OCI-LY7 (cell line): ENCODE results near the gene LRCOL1. TPM values are rescaled to one million over a fixed set of nuclear protein-coding genes. Genes with fewer than 3 reads are reported as not detected.

ENCODE experiments used
- BruUV-seq: library from RNA; stranded (reverse); fragments of 400-500 nt; replicated peaks from 2 replicates; lab custom pipeline; 2021; lab: Mats Ljungman, UMichigan
- CTCF ChIA-PET: fragments of 300-600 bp; sonication (Branson Sonifier 250); formaldehyde crosslinking; loops from one replicate; lab custom pipeline; 2022; ENCODE audit warnings: antibody characterized with exemption; ENCODE audit not compliant: unreplicated experiment; lab: Charles Lee
- POLR2A ChIA-PET: fragments of 300-600 bp; sonication (Branson Sonifier 250); formaldehyde crosslinking; loops from one replicate; lab custom pipeline; 2022; ENCODE audit warnings: antibody characterized with exemption; lab: Charles Lee
- DNase-seq: peaks from one replicate; pipeline ENCODE4 v3.0.0-alpha.2; 2015; ENCODE audit warnings: low spot score
- H2AFZ ChIP-seq: fragments of 200-600 bp; sonication (generic), shearing (Covaris generic); 2 replicates; pipeline ENCODE4 v1.6.1; 2014; ENCODE audit warnings: mild to moderate bottlenecking, antibody characterized with exemption, low read length, moderate library complexity
- H3K27ac ChIP-seq: fragments of 200-600 bp; sonication (generic); 2 replicates; pipeline ENCODE4 v1.5.1; 2014; ENCODE audit warnings: mixed run types, low read depth, mild to moderate bottlenecking, moderate library complexity, low read length, inconsistent platforms; ENCODE audit not compliant: poor library complexity, severe bottlenecking
- H3K36me3 ChIP-seq: fragments of 200-600 bp; sonication (generic); 2 replicates; pipeline ENCODE4 v1.6.1; 2014; ENCODE audit warnings: mild to moderate bottlenecking, antibody characterized with exemption, low read length, moderate library complexity, mixed read lengths; ENCODE audit not compliant: insufficient read depth
- H3K4me1 ChIP-seq: fragments of 200-600 bp; sonication (generic); 2 replicates; pipeline ENCODE4 v1.5.1; 2014; ENCODE audit warnings: mild to moderate bottlenecking, low read length; ENCODE audit not compliant: insufficient read depth, poor library complexity, severe bottlenecking
- H3K4me2 ChIP-seq: fragments of 200-600 bp; sonication (generic); 2 replicates; pipeline ENCODE4 v1.6.1; 2014; ENCODE audit warnings: mild to moderate bottlenecking, low read length
- H3K4me3 ChIP-seq: fragments of 200-600 bp; sonication (generic); 2 replicates; pipeline ENCODE4 v1.5.1; 2014; ENCODE audit warnings: mild to moderate bottlenecking, low read depth, low read length; ENCODE audit not compliant: poor library complexity, severe bottlenecking
- H3K79me2 ChIP-seq: fragments of 200-600 bp; sonication (generic); 2 replicates; pipeline ENCODE4 v1.6.1; 2016; ENCODE audit warnings: low read depth, mild to moderate bottlenecking, low read length, moderate library complexity, mixed read lengths; ENCODE audit not compliant: insufficient read depth
- H3K9me2 ChIP-seq: fragments of 200-600 bp; sonication (generic); 2 replicates; pipeline ENCODE4 v1.6.1; 2016; ENCODE audit warnings: mild to moderate bottlenecking, low read length, mixed read lengths; ENCODE audit not compliant: insufficient read depth
- H3K9me3 ChIP-seq: fragments of 200-600 bp; sonication (generic); 2 replicates; pipeline ENCODE4 v1.6.1; 2014; ENCODE audit warnings: mild to moderate bottlenecking, mixed run types, low read length, mixed read lengths
- H4K20me1 ChIP-seq: fragments of 200-600 bp; sonication (generic); 2 replicates; pipeline ENCODE4 v1.6.1; 2014; ENCODE audit warnings: mild to moderate bottlenecking, antibody characterized with exemption, low read length, moderate library complexity, mixed read lengths; ENCODE audit not compliant: insufficient read depth
- EZH2phosphoT487 ChIP-seq: fragments of 200-600 bp; sonication (generic); IDR thresholded peaks from 2 replicates; pipeline ENCODE4 v1.6.1; 2018; ENCODE audit warnings: low read depth, borderline replicate concordance, mild to moderate bottlenecking, mixed run types, antibody characterized with exemption, low read length, moderate library complexity, mixed read lengths
- intact Hi-C: fragments of 100-400 bp; cut with micrococcal nuclease; formaldehyde crosslinking; loops from one replicate; pipeline ENCODE4 v1.10.0; 2022; ENCODE audit not compliant: unreplicated experiment
- total RNA-seq, 2 experiments: library from RNA; depleted of rRNA in 1 of 2; stranded (reverse); fragments of >200 nt in 1 of 2; shearing (Covaris generic) in 1 of 2; gene quantifications; 2 replicates each; pipeline ENCODE4 v1.2.3, GENCODE V29; 2014 to 2022
- TF ChIP-seq, protein P1 (sequence below): fragments of 200-600 bp; sonication (generic); conservative IDR thresholded peaks from 2 replicates; pipeline ENCODE4 v1.5.1; 2014; ENCODE audit warnings: mild to moderate bottlenecking, antibody characterized with exemption, low read length, moderate library complexity, mixed read lengths

Gene LRCOL1
- total RNA-seq, 2 experiments from 2014 or later, result not detected

DNA sequence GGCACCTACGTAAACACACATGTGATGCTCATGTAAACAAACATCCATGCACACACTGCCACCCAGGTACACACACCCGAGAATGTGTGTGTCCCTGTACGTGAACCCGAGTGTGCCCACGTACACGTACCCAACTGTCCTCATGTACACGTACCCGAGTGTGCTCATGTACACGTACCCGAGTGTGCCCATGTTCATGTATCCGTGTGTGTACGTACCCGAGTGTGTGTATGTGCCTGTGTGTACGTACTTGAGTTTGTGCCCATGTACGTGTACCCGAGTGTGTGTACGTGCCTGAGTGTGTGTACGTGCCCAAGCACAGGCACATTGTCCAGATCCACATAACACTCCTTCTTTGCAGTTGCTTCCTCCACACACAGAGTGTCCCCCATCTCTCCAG, 45.0 kb downstream of the LRCOL1 start:
- Histone ChIP-seq H3K27ac (no peak overlapping the region), H3K4me1 (peaks cover 23% of the 10 kb centered on the region), H3K4me3 (no peak overlapping the region), H3K9me3 (no peaks in the 10 kb centered on the region), H2AFZ (no peak overlapping the region), H3K9me2 (no peaks in the 10 kb centered on the region), H3K36me3 (no peaks in the 10 kb centered on the region), H4K20me1 (no peaks in the 10 kb centered on the region), H3K4me2 (no peak overlapping the region), H3K79me2 (no peaks in the 10 kb centered on the region)
- ChIA-PET CTCF (interaction anchor here (0.6 kb wide), 1 partner anchor 18 kb away, joined by 3 read pairs; no protein-coding TSS in a partner anchor), POLR2A (no interaction called here)
- intact Hi-C loops, result no loop called here
- no peak for DNase-seq
- no peak for TF ChIP-seq EZH2phosphoT487
- TF ChIP-seq, protein P1, sequence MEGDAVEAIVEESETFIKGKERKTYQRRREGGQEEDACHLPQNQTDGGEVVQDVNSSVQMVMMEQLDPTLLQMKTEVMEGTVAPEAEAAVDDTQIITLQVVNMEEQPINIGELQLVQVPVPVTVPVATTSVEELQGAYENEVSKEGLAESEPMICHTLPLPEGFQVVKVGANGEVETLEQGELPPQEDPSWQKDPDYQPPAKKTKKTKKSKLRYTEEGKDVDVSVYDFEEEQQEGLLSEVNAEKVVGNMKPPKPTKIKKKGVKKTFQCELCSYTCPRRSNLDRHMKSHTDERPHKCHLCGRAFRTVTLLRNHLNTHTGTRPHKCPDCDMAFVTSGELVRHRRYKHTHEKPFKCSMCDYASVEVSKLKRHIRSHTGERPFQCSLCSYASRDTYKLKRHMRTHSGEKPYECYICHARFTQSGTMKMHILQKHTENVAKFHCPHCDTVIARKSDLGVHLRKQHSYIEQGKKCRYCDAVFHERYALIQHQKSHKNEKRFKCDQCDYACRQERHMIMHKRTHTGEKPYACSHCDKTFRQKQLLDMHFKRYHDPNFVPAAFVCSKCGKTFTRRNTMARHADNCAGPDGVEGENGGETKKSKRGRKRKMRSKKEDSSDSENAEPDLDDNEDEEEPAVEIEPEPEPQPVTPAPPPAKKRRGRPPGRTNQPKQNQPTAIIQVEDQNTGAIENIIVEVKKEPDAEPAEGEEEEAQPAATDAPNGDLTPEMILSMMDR, result no peak
- BruUV-seq, result no TSS peak

DNA sequence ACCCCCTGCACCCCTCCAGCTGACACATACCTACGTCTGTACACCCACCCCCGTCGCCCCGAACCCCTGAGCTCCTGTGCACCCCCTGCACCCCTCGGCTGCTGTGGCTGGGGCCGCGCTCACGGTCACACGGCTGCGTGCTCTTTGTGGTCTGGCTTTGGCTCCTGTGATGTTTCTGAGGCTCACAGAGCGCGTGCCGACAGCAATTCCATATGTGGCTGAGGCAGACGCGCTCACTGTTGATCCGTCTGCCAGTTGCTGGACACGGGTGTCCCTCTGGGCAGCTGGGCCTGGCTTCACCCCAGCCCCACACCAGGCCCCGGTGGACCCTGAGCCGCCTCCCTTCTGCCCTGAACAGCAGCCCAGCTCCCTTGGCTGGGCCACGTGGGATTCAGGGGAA, 46.5 kb downstream of the LRCOL1 start:
- H3K9me2 ChIP-seq, result no peaks in the 10 kb centered on the region
- no peak overlapping the region for H3K4me3 ChIP-seq
- BruUV-seq, result no TSS peak
- TF ChIP-seq EZH2phosphoT487, result no peak
- TF ChIP-seq, protein P1, result no peak
- peaks cover 30% of the 10 kb centered on the region for H3K4me1 ChIP-seq
- ChIA-PET POLR2A (no interaction called here), CTCF (no interaction called here)
- intact Hi-C loops, result no loop called here
- H3K27ac ChIP-seq, result no peak overlapping the region
- H2AFZ ChIP-seq, result no peak overlapping the region
- H3K36me3 ChIP-seq, result no peaks in the 10 kb centered on the region
- H4K20me1 ChIP-seq, result no peaks in the 10 kb centered on the region
- H3K79me2 ChIP-seq, result no peaks in the 10 kb centered on the region
- no peak overlapping the region for H3K4me2 ChIP-seq
- H3K9me3 ChIP-seq, result no peaks in the 10 kb centered on the region
- DNase-seq, result no peak

DNA sequence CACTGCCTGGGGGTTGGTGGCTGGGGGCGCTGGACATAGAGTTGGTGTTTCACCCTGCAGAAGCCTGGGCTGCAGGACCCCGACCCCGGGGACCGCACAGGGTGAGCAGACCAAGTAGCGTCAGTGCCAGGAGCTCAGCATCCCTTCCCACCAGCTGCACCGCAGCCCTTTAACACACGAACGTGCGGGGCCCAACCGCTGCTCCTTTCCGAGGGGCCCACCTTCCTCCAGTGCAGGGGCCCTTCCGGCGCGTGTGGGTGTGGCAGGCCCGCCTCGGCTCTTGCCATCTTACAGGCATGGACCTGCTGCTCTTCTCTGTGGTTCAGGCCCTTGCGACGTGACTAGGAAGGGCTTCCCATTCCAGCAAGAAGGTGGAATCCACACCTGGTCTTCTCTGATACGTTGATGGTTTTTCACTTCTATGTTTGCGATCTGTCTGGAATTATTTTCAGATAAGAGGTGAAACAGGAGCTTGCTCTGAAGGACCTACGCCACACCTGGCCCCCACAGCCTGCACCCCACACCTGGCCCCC, 47.8 kb downstream of the LRCOL1 start:
- Histone ChIP-seq H3K79me2 (no peaks in the 10 kb centered on the region), H3K9me3 (no peaks in the 10 kb centered on the region), H3K4me1 (peaks cover 34% of the 10 kb centered on the region), H3K9me2 (no peaks in the 10 kb centered on the region), H3K4me2 (peak overlapping the region; percentile 86), H3K27ac (no peak overlapping the region), H2AFZ (no peak overlapping the region), H3K36me3 (no peaks in the 10 kb centered on the region), H3K4me3 (peak overlapping the region; percentile 84), H4K20me1 (no peaks in the 10 kb centered on the region)
- ChIA-PET POLR2A (no interaction called here), CTCF (no interaction called here)
- TF ChIP-seq, protein P1, result no peak
- TF ChIP-seq EZH2phosphoT487, result no peak
- no TSS peak for BruUV-seq
- intact Hi-C loops, result no loop called here
- peak; percentile 37 for DNase-seq
